ENCODE data around the gene NXF1.

GRCh38 chr11:62844154-62844553 lies 38.9 kb upstream of the NXF1 start:
- no peak for TF ChIP-seq CTCF (IDR thresholded peaks at IDR 0.05)
- no peak for TF ChIP-seq POLR2AphosphoS5 (IDR thresholded peaks at IDR 0.05)
